ENCODE results near the gene TMEM80.

Gene TMEM80

DNA sequence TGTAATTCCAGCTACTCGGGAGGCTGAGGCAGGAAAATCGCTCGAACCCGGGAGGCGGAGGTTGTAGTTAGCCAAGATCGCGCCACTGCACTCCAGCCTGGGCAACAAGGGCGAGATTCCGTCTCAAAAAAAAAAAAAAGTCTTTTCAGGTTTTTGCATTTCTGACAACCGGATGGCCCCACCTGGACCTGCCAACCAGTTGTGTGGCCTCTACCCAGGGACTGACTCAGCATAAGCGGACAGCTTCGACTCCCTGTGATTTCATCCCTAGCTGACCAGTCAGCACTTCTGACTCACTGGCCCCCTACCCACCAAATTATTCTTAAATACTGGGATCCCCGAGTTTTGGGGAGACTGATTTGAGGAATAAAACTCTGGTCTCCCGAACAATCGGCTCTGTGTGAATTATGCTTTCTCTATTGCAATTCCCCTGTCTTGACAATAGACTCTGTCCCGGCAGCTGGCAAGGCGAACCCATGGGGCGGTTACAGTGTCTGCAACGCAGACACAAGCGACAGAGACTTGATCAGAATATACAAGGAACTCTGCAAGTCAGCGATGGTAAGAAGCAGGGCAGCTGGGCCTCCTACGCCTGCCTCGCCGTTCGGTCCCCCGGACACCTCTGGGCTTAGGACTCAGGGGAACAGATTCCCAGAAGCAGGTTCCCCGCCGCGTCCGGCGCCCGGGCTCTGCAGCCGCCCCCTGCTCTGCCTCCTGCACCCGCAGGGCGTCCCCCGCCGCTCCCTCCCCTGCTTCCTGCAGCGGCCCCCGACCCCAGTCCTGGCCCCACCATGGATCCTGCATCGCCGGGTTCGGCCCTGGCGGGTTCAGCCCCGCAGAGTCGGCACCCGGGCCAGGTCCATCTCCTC, 50.9 kb downstream of the TMEM80 start (continued):
- no peak for TF ChIP-seq ZNF248 (tag by site-specific recombination; IDR thresholded peaks at IDR 0.05)
- TF ChIP-seq, protein P1, sequence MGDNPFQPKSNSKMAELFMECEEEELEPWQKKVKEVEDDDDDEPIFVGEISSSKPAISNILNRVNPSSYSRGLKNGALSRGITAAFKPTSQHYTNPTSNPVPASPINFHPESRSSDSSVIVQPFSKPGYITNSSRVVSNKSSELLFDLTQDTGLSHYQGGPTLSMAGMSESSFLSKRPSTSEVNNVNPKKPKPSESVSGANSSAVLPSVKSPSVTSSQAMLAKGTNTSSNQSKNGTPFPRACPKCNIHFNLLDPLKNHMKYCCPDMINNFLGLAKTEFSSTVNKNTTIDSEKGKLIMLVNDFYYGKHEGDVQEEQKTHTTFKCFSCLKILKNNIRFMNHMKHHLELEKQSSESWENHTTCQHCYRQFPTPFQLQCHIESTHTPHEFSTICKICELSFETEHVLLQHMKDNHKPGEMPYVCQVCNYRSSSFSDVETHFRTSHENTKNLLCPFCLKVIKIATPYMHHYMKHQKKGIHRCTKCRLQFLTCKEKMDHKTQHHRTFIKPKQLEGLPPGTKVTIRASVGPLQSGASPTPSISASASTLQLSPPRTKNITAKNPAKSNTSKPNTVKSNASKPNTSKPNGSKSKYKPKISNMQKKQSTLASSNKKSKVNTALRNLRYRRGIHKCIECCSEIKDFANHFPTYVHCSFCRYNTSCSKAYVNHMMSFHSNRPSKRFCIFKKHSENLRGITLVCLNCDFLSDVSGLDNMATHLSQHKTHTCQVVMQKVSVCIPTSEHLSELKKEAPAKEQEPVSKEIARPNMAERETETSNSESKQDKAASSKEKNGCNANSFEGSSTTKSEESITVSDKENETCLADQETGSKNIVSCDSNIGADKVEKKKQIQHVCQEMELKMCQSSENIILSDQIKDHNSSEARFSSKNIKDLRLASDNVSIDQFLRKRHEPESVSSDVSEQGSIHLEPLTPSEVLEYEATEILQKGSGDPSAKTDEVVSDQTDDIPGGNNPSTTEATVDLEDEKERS (tag by site-specific recombination; IDR thresholded peaks at IDR 0.05) = no peak
- TF ChIP-seq ZNF112 (tag by site-specific recombination; IDR thresholded peaks at IDR 0.05) = no peak
- no peak for TF ChIP-seq ZNF677 (tag by site-specific recombination; IDR thresholded peaks at IDR 0.05)
- TF ChIP-seq ZNF211 (tag by site-specific recombination; IDR thresholded peaks at IDR 0.05; ENCODE audit: low read depth) = no peak
- TF ChIP-seq RBAK (tag by site-specific recombination; IDR thresholded peaks at IDR 0.05) = no peak
- TF ChIP-seq ZNF335 (tag by site-specific recombination; conservative IDR thresholded peaks at IDR 0.05) = peak; percentile 79
- TF ChIP-seq, protein P2, sequence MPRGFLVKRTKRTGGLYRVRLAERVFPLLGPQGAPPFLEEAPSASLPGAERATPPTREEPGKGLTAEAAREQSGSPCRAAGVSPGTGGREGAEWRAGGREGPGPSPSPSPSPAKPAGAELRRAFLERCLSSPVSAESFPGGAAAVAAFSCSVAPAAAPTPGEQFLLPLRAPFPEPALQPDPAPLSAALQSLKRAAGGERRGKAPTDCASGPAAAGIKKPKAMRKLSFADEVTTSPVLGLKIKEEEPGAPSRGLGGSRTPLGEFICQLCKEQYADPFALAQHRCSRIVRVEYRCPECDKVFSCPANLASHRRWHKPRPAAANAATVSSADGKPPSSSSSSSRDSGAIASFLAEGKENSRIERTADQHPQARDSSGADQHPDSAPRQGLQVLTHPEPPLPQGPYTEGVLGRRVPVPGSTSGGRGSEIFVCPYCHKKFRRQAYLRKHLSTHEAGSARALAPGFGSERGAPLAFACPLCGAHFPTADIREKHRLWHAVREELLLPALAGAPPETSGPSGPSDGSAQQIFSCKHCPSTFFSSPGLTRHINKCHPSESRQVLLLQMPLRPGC (tag by site-specific recombination; IDR thresholded peaks at IDR 0.05) = no peak
- no peak for TF ChIP-seq KLF9 (tag by site-specific recombination; IDR thresholded peaks at IDR 0.05; ENCODE audit: low read depth)
- TF ChIP-seq ZNF354C (tag by site-specific recombination; IDR thresholded peaks at IDR 0.05; ENCODE audit: borderline replicate concordance, low read depth) = no peak
- no peak for TF ChIP-seq ZNF184 (tag by site-specific recombination; IDR thresholded peaks at IDR 0.05)
- TF ChIP-seq, protein P3, sequence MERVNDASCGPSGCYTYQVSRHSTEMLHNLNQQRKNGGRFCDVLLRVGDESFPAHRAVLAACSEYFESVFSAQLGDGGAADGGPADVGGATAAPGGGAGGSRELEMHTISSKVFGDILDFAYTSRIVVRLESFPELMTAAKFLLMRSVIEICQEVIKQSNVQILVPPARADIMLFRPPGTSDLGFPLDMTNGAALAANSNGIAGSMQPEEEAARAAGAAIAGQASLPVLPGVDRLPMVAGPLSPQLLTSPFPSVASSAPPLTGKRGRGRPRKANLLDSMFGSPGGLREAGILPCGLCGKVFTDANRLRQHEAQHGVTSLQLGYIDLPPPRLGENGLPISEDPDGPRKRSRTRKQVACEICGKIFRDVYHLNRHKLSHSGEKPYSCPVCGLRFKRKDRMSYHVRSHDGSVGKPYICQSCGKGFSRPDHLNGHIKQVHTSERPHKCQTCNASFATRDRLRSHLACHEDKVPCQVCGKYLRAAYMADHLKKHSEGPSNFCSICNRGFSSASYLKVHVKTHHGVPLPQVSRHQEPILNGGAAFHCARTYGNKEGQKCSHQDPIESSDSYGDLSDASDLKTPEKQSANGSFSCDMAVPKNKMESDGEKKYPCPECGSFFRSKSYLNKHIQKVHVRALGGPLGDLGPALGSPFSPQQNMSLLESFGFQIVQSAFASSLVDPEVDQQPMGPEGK (tag by site-specific recombination; IDR thresholded peaks at IDR 0.05) = peak; percentile 80
- TF ChIP-seq ZEB2 (tag by site-specific recombination; IDR thresholded peaks at IDR 0.05) = 0 out of 2 replicates have a peak, but pooled peaks have one; percentile 3
- TF ChIP-seq, protein P4, sequence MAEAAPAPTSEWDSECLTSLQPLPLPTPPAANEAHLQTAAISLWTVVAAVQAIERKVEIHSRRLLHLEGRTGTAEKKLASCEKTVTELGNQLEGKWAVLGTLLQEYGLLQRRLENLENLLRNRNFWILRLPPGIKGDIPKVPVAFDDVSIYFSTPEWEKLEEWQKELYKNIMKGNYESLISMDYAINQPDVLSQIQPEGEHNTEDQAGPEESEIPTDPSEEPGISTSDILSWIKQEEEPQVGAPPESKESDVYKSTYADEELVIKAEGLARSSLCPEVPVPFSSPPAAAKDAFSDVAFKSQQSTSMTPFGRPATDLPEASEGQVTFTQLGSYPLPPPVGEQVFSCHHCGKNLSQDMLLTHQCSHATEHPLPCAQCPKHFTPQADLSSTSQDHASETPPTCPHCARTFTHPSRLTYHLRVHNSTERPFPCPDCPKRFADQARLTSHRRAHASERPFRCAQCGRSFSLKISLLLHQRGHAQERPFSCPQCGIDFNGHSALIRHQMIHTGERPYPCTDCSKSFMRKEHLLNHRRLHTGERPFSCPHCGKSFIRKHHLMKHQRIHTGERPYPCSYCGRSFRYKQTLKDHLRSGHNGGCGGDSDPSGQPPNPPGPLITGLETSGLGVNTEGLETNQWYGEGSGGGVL (tag by site-specific recombination; IDR thresholded peaks at IDR 0.05) = peak; percentile 64
- no peak for TF ChIP-seq IKZF3 (tag by site-specific recombination; IDR thresholded peaks at IDR 0.05)
- TF ChIP-seq GLI4 (tag by site-specific recombination; IDR thresholded peaks at IDR 0.05) = no peak
- TF ChIP-seq ZNF121 (tag by site-specific recombination; IDR thresholded peaks at IDR 0.05) = no peak
- no peak for TF ChIP-seq ZNF23 (tag by site-specific recombination; IDR thresholded peaks at IDR 0.05; ENCODE audit: borderline replicate concordance)
- TF ChIP-seq WT1 (tag by site-specific recombination; IDR thresholded peaks at IDR 0.05) = no peak
- TF ChIP-seq ZNF701 (tag by site-specific recombination; IDR thresholded peaks at IDR 0.05) = no peak
